ENCODE results near the gene FOXP1. TPM values are rescaled to one million over a fixed set of nuclear protein-coding genes. Genes with fewer than 3 reads are reported as not detected.

FOXP1 gene
- total and polyA plus RNA-seq, 9 of the 15 experiments (the other 6 are each of a cell fraction or from before 2014, with no cell fraction given): 7.7 to 34.5 (median 13.7) TPM

GRCh38 chr3:71197841-71198565 lies 385.5 kb downstream of the FOXP1 start:
- intact Hi-C loops (cut with micrococcal nuclease): no loop called here
- CTCF ChIA-PET (ENCODE audit: low intra/inter-chr PET ratio): no interaction called here
- ATAC-seq: no peak
- TF ChIP-seq HIVEP1 (CRISPR knock-in tag; IDR thresholded peaks at IDR 0.05) (no peak), SMARCE1 (IDR thresholded peaks at IDR 0.05) (no peak), ZEB2 (IDR thresholded peaks at IDR 0.05) (no peak), MYC (IDR thresholded peaks at IDR 0.05; ENCODE audit: low read depth, low read length) (no peak), MYC (CRISPR knock-in tag; IDR thresholded peaks at IDR 0.05; ENCODE audit: borderline replicate concordance, low read depth) (no peak), KAT2B (IDR thresholded peaks at IDR 0.05; ENCODE audit: low read depth, low read length) (no peak), ZNF551 (CRISPR knock-in tag; IDR thresholded peaks at IDR 0.05) (no peak), LCOR (CRISPR knock-in tag; IDR thresholded peaks at IDR 0.05) (no peak), SMARCB1 (IDR thresholded peaks at IDR 0.05; ENCODE audit: insufficient read length, low read depth) (no peak), ZNF395 (CRISPR knock-in tag; IDR thresholded peaks at IDR 0.05) (no peak), CTCFL (IDR thresholded peaks at IDR 0.05; ENCODE audit: borderline replicate concordance, insufficient read depth, low read depth, low read length, poor library complexity, severe bottlenecking) (no peak), CTCF (IDR thresholded peaks at IDR 0.05 in 2 of 3, conservative IDR thresholded peaks at IDR 0.05 in 1 of 3; ENCODE audit: insufficient read depth in 2 of 3, low read depth in 1 of 3, low read length in 3 of 3) (no peak), HNRNPUL1 (IDR thresholded peaks at IDR 0.05; ENCODE audit: low read length) (no peak), MYBL2 (IDR thresholded peaks at IDR 0.05; ENCODE audit: low read depth) (no peak), MYBL2 (CRISPR knock-in tag; IDR thresholded peaks at IDR 0.05; ENCODE audit: borderline replicate concordance) (no peak), ZFP36 (IDR thresholded peaks at IDR 0.05; ENCODE audit: low read depth, low read length, partially characterized antibody) (no peak)

More at GRCh38 chr3:71197841-71198565, 385.5 kb downstream of the FOXP1 start:
- POLR2A ChIA-PET: no interaction called here
- Histone ChIP-seq H3K9me1 (ENCODE audit: control insufficient read depth, insufficient read depth, low read length) (no peaks in the 10 kb centered on the region), H3K27me3 (ENCODE audit: control insufficient read depth in 2 of 2, insufficient read depth in 2 of 2, low read length in 2 of 2) (no peaks in the 10 kb centered on the region), H4K20me1 (replicated peaks; ENCODE audit: control insufficient read depth, insufficient read depth, low read length) (no peaks in the 10 kb centered on the region), H3K79me2 (ENCODE audit: control insufficient read depth, insufficient read depth, low read length) (no peaks in the 10 kb centered on the region), H3K4me2 (ENCODE audit: insufficient read depth, low read length) (no peak overlapping the region), H3K4me1 (replicated peaks in 1 of 2; ENCODE audit: control insufficient read depth in 2 of 2, insufficient read depth in 2 of 2, low read length in 2 of 2) (peaks cover 0 to 9% of the 10 kb centered on the region in 2 experiments; a peak in 3 of 5 replicates), H3K4me3 (no peak overlapping the region), H3K9ac (ENCODE audit: insufficient read depth in 1 of 2, low read depth in 2 of 2, low read length in 2 of 2) (no peak overlapping the region), H2AFZ (ENCODE audit: low read depth, low read length) (no peak overlapping the region), H3K36me3 (ENCODE audit: control insufficient read depth, insufficient read depth, low read length) (no peaks in the 10 kb centered on the region), H3K27ac (ENCODE audit: extremely low read depth, low read depth, low read length) (no peak overlapping the region), H3K9me3 (replicated peaks; ENCODE audit: control insufficient read depth, insufficient read depth, low read depth, low read length) (no peaks in the 10 kb centered on the region)
- in situ Hi-C loops (cut with MboI): no loop called here
- DNase-seq (ENCODE audit: extremely low read depth in 1 of 4, low spot score in 3 of 4) (no peak), FAIRE-seq (no peak)
- no TSS peak for BruUV-seq (replicated peaks)
- WGBS (ENCODE audit: insufficient coverage, low coverage, missing lambda C conversion rate): 89% methylated on average over 20 of the region's 21 CpGs
